NCI-H146 treated with DMSO at 0.1 percent for 48 hours (cell line): ENCODE measurements around the gene BCDIN3D.
"Not testable (repeated sequence)": the region's sequence is repeated elsewhere in the genome, so short reads cannot be mapped to it uniquely, and the experiment has no call there.

Experiments used
- DNase-seq: peaks from one replicate; lab custom pipeline; 2025; ENCODE audit not compliant: unreplicated experiment; lab: John Stamatoyannopoulos, UW

BCDIN3D gene, protein sequence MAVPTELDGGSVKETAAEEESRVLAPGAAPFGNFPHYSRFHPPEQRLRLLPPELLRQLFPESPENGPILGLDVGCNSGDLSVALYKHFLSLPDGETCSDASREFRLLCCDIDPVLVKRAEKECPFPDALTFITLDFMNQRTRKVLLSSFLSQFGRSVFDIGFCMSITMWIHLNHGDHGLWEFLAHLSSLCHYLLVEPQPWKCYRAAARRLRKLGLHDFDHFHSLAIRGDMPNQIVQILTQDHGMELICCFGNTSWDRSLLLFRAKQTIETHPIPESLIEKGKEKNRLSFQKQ

DNA sequence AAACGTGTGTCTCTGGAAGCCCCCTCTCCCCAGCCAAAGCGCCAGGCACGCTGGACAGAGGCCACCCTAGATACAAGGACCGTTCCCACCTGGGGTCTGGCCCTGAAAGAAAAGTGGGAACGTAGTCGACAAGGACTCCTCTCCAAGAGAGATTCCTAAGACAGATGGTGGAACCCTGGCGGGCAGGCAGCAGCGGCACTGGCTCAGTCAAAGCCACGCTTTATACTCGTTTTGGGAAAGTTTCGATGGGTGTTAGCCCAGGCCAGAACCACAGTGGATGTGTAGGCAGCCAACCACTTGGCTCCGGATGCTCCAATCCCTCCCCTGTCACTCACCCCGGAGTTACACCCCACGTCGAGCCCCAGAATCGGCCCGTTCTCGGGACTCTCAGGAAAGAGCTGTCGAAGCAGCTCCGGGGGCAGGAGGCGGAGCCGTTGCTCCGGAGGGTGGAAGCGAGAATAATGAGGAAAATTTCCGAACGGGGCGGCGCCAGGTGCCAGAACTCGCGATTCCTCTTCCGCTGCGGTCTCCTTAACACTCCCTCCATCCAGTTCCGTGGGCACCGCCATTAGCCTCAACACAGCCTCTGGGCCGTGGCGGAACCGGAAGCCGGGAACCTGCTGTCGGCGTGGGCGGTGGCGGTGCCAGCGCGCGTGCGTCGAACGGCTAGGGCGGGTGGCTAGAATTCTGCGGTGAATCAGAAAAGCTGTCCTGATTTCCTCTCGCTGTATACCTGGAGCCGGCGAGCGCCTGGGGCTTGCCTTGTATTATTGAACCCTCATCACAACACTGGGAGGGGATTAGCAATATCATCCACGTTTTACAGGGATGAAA lies at the start of gene BCDIN3D:
BCDIN3D (minus strand) TSS at position 588 of the 834 bp plus-strand sequence; CDS start at position 569, 19 bp downstream.
- peak; percentile 91 for DNase-seq

DNA sequence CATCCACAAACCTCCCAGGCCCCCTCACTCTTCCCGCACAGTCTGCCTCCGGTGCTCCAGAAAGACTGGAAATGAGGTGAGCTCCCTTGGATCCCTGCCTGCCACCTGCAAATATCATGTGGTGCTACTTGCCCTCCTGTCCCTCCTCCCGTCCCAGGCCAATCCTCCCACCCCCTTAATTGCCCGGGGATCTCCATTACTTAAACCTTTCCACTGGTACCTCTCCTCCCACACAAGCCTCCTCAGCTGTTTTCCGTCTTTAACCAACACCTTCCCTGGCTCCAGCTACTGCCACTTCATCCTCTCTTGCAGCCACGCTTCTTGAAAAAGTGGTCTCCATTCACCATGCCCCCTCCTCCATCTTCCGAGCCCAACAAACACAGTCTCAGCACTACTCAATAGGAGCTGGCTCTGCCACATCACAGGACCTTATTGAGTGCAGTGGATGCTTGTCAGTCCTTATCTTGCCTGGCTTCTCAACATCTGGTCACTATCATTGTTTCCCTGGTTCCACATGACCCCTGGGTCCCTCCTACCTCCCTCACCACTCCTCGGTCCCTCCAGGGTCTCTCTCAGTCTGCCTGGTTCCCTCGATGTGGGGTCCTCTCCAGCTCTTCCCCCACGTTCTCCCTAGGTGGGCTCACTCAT lies 49.3 kb upstream of the BCDIN3D start:
- DNase-seq: no peak

DNA sequence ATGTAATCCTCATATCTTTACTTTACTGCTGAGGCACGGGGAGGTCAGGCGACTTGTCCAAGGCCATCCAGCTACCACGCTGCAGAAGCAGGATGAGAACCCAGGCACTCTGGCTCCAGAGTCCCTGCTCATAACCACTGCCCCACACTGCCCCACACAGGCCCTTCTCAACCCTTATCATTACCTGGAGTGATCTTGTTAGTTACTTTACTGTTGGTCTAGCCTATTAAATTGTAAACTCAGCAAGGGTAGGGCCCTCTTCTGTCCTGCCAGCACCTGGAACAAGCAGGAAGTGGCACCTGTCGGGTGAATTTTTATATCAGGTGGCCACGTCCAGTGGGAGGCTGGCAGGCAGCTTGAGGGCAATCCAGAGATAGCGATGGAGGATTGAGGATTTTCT lies 48.6 kb upstream of the BCDIN3D start:
- no peak for DNase-seq

DNA sequence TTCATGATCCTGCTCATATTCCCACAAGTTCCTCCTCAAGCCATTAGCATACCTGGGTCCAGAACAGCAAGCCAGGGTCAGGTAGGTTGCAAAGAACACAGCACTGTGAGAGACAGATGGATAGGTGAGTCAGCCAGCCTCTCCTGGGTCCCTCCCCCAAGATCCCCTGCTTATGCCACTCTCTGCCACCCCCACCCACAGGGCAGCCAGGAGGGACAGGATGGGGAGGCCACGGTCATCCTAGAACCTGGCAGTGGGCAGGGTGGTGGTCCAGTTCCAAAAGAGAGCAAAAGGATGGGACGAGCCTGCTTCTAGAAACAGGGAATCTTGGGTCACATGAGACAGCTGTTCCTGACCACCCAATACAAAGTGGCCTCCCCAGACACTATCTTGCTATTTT lies 48.1 kb upstream of the BCDIN3D start:
- DNase-seq: no peak

DNA sequence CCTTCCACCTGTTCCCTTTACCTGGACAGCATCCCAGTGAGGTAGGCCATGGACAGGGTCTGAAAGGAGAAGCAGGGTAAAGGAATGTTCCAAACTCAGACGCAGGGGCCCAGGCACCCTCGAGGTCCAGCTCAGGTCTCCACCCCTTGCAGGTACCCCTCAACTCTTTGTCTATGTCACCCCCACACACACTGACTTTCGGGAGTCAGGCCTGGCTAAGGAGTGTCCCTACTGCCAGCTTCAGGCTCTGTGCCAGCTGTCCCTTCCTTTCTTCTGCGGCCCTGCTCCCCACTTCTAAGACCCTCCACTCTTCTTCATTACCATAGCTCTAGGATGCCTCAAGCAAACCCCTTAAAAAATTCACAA lies 47.2 kb upstream of the BCDIN3D start:
- DNase-seq: no peak

DNA sequence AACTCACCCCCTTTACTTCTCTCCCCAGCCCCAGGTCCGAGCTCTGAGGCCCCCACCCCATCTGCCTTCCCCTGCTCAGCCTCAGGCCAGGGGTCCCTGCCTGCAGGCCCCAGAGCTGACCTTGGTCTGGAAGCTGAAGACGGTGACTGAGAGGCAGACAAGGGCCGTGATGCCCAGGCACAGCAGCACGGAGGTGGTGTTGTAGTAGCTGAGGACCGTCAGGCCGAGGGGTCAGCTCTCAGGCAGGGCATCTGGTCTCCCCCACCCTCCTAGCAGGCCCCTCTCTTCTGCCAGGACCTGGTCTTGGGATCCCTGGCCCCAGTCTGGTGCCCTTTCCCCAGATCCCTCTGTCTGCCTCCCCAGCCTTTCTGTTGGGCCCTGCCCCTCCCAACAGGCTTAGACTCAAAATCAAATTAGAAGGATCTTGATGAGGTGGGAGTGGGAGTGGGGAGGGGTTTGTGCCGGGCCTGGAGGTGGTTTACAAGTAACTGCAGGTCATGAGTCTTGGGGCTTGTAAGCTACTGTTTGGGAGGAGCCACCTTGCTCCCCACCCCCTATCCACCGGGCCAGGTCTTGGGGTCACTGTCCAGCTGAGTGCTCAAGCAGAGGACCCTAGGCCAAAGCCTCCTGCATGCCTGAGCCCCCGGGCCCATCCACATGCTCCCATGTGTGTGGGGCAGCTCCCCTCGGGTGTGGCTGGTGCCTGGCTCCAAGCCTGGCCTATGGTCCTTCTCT lies 46.6 kb upstream of the BCDIN3D start:
- DNase-seq: no peak

DNA sequence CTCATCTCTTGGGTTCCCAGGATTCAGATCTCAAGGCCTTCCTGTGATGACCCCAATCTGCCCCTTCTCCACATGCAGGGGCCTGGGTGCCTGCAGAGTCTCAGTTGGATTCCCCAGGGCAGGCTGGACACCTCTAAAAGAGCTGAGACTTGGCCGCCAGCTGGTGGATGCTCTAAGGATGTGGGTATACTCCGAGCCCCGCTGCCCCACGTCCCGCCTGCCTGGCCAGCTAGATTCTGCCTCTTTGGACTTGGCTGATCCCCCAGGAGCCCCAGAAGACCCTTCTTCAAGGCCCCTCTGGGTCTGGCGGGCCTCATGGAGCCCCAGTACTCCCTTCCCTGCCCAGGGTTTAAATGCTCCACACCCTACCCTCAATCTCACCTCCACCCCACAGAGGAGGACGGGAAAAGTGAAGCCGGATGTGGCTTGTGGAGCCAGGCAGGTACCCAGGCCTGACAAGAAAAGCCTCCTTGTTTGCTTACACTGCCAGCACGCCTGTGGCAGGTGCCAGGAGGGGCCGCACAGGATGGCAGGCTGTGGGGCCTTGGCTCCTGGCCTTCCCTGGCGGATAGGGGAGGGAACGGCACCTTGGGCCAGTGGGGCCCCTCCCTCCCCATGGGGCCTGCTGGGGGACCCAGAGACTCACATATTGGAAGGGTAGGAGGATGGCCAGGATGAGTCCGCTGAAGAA lies 45.7 kb upstream of the BCDIN3D start:
- DNase-seq: no peak

DNA sequence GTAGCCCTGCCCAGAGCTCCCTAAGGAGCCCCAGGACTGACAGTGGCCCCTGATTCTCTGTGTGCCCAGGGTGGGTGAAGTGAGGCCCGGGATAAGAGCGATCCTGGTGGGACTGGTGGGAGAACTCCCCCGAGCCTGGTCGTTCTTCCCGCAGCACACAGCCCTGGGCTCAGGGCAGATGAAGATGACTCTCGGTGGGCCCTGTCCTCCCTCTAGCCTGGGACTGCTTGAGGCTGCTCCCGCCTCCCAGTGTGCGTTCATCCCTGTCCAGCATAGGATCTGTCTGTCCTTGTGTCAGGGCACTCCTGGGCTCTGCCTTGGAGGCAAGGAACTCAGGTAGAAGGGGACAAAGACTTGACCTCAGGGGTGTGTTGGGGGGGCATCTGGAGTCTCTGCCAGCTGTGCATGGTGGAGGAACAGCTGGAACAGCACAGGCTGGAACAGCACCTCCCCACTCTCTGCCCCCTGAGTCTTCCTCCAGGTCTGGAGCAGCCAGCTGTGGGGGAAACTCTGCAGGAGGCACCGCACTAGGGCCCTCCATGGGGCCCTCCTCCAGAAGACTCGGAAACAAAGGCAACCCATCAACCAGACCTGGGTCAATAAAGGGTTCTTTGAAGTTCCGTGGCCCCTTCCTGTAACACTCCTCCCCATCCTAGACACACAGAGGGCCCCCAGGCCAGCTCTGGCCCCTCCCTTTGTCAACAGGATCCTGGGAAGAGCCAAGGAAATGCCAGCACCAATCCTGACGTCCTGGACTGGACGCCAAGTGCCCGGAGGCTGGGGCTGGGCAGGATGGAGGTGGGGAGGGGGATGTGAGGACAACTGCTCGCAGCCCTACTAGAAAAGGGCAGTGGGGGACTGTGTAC lies 44.9 kb upstream of the BCDIN3D start:
- no peak for DNase-seq

DNA sequence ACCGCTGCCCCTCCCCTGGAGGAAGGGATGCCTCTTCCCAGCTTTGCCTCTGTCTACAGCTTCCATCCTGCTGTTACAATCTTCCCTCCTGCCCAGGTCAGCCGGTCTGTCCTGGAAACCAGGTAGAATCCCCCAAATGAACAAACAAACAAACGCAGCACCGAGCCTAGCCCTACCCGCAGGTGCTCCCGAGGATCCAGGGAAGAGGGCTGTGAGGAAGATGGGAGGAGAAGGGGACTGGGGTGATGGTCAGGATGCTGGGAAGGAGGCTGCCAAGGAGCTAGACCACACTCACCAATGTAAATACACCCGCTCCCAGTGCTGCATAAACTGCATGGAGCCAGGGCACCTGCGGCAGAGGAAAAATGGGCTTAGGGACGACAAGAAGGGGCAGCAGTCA lies 44.2 kb upstream of the BCDIN3D start:
- DNase-seq: no peak

DNA sequence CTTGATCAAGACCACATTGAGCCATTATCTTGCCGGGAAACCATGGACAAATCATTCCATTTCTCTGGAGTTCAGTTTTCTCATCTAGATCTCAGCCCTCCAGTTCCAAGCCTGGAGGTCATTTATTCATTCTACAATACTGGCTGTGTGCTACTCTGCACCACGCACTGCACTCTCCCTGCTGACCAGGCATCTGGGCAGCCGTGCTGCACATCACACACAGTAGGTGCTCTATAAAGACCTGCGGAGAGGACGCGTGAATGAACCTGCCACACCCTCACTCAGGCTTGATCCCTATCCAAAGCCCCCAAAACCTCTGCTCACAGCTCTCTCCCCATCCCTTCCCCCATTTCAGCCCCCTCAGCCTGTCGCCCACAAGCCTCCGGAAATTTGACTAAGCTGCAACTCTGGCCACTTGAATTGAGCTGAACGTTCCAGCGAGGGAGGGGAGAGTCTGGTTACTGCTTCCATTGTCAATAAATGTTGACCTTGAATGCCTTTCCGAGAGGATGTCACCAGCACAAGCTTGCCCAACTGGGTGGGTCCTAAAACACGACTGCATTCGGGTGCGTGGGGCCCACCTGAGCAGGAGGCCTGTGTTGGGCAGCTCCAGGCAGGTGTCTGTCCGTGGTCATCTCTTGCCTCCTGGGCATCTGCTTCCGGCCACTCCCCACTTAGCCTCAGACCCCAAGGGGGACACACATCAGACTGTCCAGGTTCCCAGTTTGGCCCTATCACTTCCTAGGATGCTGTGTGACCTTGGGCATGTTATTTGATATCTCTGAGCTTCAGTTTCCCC lies 43.0 kb upstream of the BCDIN3D start:
- no peak for DNase-seq

DNA sequence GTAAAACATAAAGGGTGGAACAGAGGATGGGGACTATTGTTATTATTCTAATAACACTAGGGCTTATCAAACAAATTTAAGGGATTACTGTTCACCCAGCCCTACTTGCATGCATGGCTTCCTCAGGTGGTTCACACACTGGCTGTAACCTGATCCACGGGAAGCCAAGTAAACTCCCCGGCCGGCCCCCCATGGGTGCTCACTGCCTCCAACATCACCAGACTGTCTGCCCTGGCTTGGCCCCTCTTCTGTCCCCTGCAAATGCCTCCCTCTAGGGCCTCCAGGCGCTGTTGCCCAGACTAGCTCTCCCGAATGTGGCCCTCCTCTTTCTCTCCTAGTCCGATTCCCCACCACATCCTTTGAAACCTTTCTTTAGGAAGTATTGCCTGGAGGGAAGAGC lies 42.2 kb upstream of the BCDIN3D start:
- peak; percentile 88 for DNase-seq

DNA sequence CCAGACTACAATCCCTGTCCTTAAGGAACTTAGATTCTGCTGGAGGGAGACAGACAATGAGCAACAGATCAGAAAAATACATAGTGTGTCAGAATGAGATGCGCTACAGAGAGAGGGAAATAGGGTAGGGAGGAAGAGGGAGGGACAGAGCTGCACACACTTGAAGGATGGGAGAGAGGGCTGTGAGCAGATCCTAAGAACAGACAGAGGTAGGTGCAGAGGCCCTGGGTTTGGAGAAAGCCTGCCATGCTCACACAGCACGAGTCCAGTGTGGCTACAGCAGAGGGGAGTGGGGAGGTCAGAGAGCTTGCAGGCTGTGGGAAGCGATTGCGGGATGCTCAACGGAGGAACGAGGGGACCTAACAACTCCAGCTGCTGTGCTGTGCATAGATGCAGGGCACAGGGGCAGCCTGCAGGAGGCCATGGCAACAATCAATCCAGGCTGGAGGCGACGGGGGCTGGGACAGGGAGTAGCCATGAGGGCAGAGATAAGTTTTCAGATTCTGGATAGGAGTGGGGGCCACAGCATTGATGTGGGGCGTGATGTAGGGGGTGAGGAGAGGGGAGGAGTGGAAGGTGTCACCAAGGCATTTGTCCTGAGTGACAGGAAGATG lies 40.1 kb upstream of the BCDIN3D start:
- DNase-seq: no peak

DNA sequence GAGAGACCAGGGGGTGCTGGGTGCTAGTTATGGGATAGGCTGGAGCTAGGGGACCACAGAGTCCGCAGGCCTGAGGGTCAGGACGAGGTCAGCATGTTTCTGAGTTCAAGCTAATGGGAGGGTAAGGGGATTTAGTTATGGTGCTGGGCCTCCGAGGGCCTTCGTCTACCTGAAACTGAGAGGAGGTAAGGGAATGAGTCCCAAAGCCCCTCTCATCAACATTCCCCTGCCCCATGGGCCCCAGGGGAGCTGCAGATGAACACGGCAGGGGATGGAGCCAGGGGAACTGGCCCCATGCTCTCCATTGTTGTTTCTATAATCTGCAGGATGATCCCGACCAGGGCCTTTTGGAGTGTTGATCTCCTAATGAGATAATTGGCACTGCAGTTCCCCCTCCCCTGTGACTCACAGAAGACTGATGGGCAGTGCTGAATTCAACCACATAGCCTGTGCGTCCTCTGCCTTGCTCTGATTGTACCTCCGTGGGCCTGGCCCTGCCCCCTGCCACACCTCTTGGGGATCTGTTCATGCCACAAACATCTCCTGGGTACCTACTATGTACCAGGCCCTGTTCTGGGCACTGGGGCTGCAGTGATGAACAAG lies 39.4 kb upstream of the BCDIN3D start:
- DNase-seq: peak; percentile 64

DNA sequence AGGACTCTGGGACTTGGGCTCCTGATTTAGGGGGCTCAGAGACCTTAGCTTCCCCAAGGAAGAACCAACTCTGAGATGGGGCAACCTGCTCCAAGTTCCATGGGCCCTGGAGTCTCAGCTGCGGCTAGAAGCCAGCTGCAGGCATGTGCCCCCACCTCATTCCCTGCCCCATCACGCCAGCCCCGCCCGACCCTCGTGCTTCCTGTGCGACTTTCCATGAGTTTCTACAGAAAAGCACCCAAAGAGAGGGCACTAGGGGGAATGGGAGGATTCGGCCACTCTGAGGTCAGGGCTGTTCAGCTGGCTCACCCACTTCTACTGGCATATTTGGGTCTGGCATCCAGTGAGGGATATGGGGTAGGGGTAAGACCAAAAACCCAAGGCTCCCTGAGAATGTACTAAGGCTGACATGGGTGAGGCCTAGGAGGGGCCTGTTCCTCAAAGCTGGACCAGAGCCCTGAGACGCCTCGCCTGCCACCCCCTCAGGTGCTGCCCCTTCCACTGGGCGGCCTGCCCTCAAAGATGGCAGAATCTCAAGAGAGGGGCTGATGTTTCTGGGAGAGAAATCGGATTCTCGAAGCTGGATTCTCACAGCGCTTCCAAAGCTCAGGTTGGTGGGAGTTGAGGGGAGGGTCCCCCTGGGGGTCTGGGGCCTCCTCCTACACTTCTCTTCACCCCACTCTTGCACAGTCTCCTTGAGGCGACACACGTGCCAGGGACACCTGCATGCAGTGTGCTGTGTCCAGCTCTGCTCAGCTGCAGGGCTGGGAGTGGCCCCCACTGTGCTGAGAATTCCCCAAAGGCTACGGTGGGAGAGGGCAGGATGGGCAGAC lies 38.7 kb upstream of the BCDIN3D start:
- no peak for DNase-seq

DNA sequence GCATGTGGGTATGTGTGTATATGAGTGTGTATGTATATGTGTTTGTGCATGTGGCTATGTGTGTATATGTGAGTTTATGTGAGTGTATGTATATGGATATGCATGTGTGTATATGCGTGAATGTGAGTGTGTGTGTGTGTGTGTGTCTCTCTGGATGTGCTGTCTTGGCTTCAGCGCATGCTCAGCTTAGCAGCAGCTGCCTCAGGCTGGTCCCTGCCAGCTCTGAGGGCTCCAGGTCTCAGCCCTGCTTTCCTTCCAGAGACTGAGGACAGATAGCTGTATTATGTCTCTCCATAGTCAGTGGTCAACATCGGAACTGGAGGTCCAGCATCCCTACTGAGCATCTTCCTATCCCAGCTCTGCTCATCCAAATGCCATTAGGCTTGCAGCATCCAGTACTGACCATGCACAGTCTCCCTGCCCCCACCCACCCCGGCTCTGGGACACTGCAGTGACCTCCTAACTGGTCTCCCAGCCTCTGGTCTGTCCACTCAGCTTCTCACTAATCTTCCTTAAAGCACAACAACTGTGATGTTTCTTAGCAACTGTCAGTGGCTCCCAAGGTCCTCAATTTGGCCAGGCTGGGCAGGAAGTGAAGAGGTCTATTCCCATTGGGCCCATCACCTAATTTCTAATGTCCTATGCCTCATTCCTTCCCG lies 38.0 kb upstream of the BCDIN3D start:
- no peak for DNase-seq

DNA sequence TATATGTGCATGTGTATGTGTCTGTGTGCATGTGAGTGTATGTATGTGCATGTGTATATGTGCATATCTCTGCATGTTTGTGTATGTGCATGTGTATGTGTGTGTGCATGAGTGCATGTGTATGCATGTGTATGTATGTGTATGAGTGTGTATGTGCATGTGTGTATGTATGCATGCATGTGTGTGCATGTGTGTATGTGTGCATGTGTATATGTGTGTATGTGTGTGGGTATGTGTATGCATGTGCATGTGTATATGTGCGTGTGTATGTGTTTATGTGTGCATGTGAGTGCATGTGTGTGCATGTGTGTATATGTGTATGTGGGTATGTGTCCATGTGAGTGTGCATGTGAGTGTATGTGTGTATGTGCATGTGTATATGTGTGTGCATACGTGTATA lies 36.2 kb upstream of the BCDIN3D start:
- not testable (repeated sequence) for DNase-seq

DNA sequence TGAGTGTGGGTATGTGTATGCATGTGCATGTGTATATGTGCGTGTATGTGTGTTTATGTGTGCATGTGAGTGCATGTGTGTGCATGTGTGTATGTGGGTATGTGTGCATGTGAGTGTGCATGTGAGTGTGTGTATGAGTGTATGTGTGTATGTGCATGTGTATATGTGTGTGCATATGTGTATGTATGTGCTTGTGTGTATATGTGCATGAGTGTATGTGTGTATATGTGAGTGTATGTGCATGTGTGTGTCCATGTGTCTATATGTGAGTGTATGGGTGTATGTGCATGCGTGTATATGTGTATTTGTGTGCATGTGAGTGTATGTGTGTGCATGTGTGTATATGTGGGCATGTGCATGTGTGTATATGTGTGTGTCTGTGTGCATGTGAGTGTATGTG lies 35.1 kb upstream of the BCDIN3D start:
- DNase-seq: no peak
